ENCODE measurements around the gene ISM2. TPM values are rescaled to one million over a fixed set of nuclear protein-coding genes. Genes with fewer than 3 reads are reported as not detected.

The ISM2 gene
- total RNA-seq, 1 donor from 2014 or later, result not detected

GRCh38 chr14:77490347-77490986 is 8.1 kb downstream of the ISM2 start:
- no peaks in the 10 kb centered on the region for H3K27me3 ChIP-seq (ENCODE audit: control insufficient read depth in 3 of 3, insufficient read depth in 3 of 3, low read length in 3 of 3)
- no peak overlapping the region for H3K4me3 ChIP-seq (ENCODE audit: low read length in 3 of 3)
- H3K36me3 ChIP-seq (ENCODE audit: control insufficient read depth in 3 of 3, insufficient read depth in 3 of 3, low read length in 3 of 3), result no peaks in the 10 kb centered on the region
- H3K9me3 ChIP-seq (ENCODE audit: control insufficient read depth in 3 of 3, low read length in 3 of 3), result no peaks in the 10 kb centered on the region
- no peaks in the 10 kb centered on the region for H3K4me1 ChIP-seq (ENCODE audit: control insufficient read depth in 3 of 3, insufficient read depth in 3 of 3, low read length in 3 of 3)
- H3K9ac ChIP-seq (ENCODE audit: low read depth in 1 of 3, low read length in 3 of 3), result no peak overlapping the region
- H3K27ac ChIP-seq (ENCODE audit: low read depth, low read length), result no peak overlapping the region

- Histone ChIP-seq H3K9me3 (ENCODE audit: control insufficient read depth in 3 of 3, low read length in 3 of 3) (no peaks in the 10 kb centered on the region), H3K4me3 (ENCODE audit: low read length in 3 of 3) (no peak overlapping the region), H3K4me1 (ENCODE audit: control insufficient read depth in 3 of 3, insufficient read depth in 3 of 3, low read length in 3 of 3) (no peaks in the 10 kb centered on the region), H3K27ac (ENCODE audit: low read depth, low read length) (no peak overlapping the region), H3K36me3 (ENCODE audit: control insufficient read depth in 3 of 3, insufficient read depth in 3 of 3, low read length in 3 of 3) (no peaks in the 10 kb centered on the region), H3K27me3 (ENCODE audit: control insufficient read depth in 3 of 3, insufficient read depth in 3 of 3, low read length in 3 of 3) (no peaks in the 10 kb centered on the region), H3K9ac (ENCODE audit: low read depth in 1 of 3, low read length in 3 of 3) (no peak overlapping the region)
These were observed 9.6 kb downstream of the ISM2 start for GRCh38 chr14:77489041-77489440.

GRCh38 chr14:77488558-77488957 is 10.1 kb downstream of the ISM2 start:
- Histone ChIP-seq H3K4me3 (ENCODE audit: low read length in 3 of 3) (no peak overlapping the region), H3K27ac (ENCODE audit: low read depth, low read length) (no peak overlapping the region), H3K36me3 (ENCODE audit: control insufficient read depth in 3 of 3, insufficient read depth in 3 of 3, low read length in 3 of 3) (no peaks in the 10 kb centered on the region), H3K27me3 (ENCODE audit: control insufficient read depth in 3 of 3, insufficient read depth in 3 of 3, low read length in 3 of 3) (no peaks in the 10 kb centered on the region), H3K9ac (ENCODE audit: low read depth in 1 of 3, low read length in 3 of 3) (no peak overlapping the region), H3K4me1 (ENCODE audit: control insufficient read depth in 3 of 3, insufficient read depth in 3 of 3, low read length in 3 of 3) (no peaks in the 10 kb centered on the region), H3K9me3 (ENCODE audit: control insufficient read depth in 3 of 3, low read length in 3 of 3) (no peaks in the 10 kb centered on the region)

- Histone ChIP-seq H3K27me3 (ENCODE audit: control insufficient read depth in 3 of 3, insufficient read depth in 3 of 3, low read length in 3 of 3) (no peaks in the 10 kb centered on the region), H3K36me3 (ENCODE audit: control insufficient read depth in 3 of 3, insufficient read depth in 3 of 3, low read length in 3 of 3) (no peaks in the 10 kb centered on the region), H3K4me3 (ENCODE audit: low read length in 3 of 3) (no peak overlapping the region), H3K4me1 (ENCODE audit: control insufficient read depth in 3 of 3, insufficient read depth in 3 of 3, low read length in 3 of 3) (no peaks in the 10 kb centered on the region), H3K9me3 (ENCODE audit: control insufficient read depth in 3 of 3, low read length in 3 of 3) (no peaks in the 10 kb centered on the region), H3K9ac (ENCODE audit: low read depth in 1 of 3, low read length in 3 of 3) (no peak overlapping the region), H3K27ac (ENCODE audit: low read depth, low read length) (no peak overlapping the region)
These were observed 12.5 kb downstream of the ISM2 start for GRCh38 chr14:77485901-77486678.

- H3K27ac ChIP-seq (ENCODE audit: low read depth, low read length), result no peak overlapping the region
- no peaks in the 10 kb centered on the region for H3K9me3 ChIP-seq (ENCODE audit: control insufficient read depth in 3 of 3, low read length in 3 of 3)
- no peaks in the 10 kb centered on the region for H3K27me3 ChIP-seq (ENCODE audit: control insufficient read depth in 3 of 3, insufficient read depth in 3 of 3, low read length in 3 of 3)
- no peak overlapping the region for H3K9ac ChIP-seq (ENCODE audit: low read depth in 1 of 3, low read length in 3 of 3)
- no peak overlapping the region for H3K4me3 ChIP-seq (ENCODE audit: low read length in 3 of 3)
- H3K4me1 ChIP-seq (ENCODE audit: control insufficient read depth in 3 of 3, insufficient read depth in 3 of 3, low read length in 3 of 3), result no peaks in the 10 kb centered on the region
- no peaks in the 10 kb centered on the region for H3K36me3 ChIP-seq (ENCODE audit: control insufficient read depth in 3 of 3, insufficient read depth in 3 of 3, low read length in 3 of 3)
These were observed 13.4 kb downstream of the ISM2 start for GRCh38 chr14:77485256-77485655.

- no peak overlapping the region for H3K9ac ChIP-seq (ENCODE audit: low read depth in 1 of 3, low read length in 3 of 3)
These were observed 16.2 kb downstream of the ISM2 start for GRCh38 chr14:77482422-77482821.

GRCh38 chr14:77478796-77479195 is 19.8 kb downstream of the ISM2 start:
- Histone ChIP-seq H3K27ac (ENCODE audit: low read depth, low read length) (no peak overlapping the region), H3K9ac (ENCODE audit: low read depth in 1 of 3, low read length in 3 of 3) (no peak overlapping the region), H3K9me3 (ENCODE audit: control insufficient read depth in 3 of 3, low read length in 3 of 3) (no peaks in the 10 kb centered on the region), H3K27me3 (ENCODE audit: control insufficient read depth in 3 of 3, insufficient read depth in 3 of 3, low read length in 3 of 3) (peaks cover 3 to 7% (median 4%) of the 10 kb centered on the region in 3 donors), H3K4me3 (ENCODE audit: low read length in 3 of 3) (no peak overlapping the region), H3K36me3 (ENCODE audit: control insufficient read depth in 3 of 3, insufficient read depth in 3 of 3, low read length in 3 of 3) (no peaks in the 10 kb centered on the region), H3K4me1 (ENCODE audit: control insufficient read depth in 3 of 3, insufficient read depth in 3 of 3, low read length in 3 of 3) (no peaks in the 10 kb centered on the region)

More at GRCh38 chr14:77482422-77482821, 16.2 kb downstream of the ISM2 start:
- no peaks in the 10 kb centered on the region for H3K9me3 ChIP-seq (ENCODE audit: control insufficient read depth in 3 of 3, low read length in 3 of 3)
- no peak overlapping the region for H3K4me3 ChIP-seq (ENCODE audit: low read length in 3 of 3)
- no peaks in the 10 kb centered on the region for H3K36me3 ChIP-seq (ENCODE audit: control insufficient read depth in 3 of 3, insufficient read depth in 3 of 3, low read length in 3 of 3)
- no peaks in the 10 kb centered on the region for H3K4me1 ChIP-seq (ENCODE audit: control insufficient read depth in 3 of 3, insufficient read depth in 3 of 3, low read length in 3 of 3)
- H3K27me3 ChIP-seq (ENCODE audit: control insufficient read depth in 3 of 3, insufficient read depth in 3 of 3, low read length in 3 of 3), result no peaks in the 10 kb centered on the region
- no peak overlapping the region for H3K27ac ChIP-seq (ENCODE audit: low read depth, low read length)

GRCh38 chr14:77478029-77478428 is 20.6 kb downstream of the ISM2 start:
- Histone ChIP-seq H3K36me3 (ENCODE audit: control insufficient read depth in 3 of 3, insufficient read depth in 3 of 3, low read length in 3 of 3) (no peaks in the 10 kb centered on the region), H3K9ac (ENCODE audit: low read depth in 1 of 3, low read length in 3 of 3) (no peak overlapping the region), H3K9me3 (ENCODE audit: control insufficient read depth in 3 of 3, low read length in 3 of 3) (no peaks in the 10 kb centered on the region), H3K27ac (ENCODE audit: low read depth, low read length) (no peak overlapping the region), H3K27me3 (ENCODE audit: control insufficient read depth in 3 of 3, insufficient read depth in 3 of 3, low read length in 3 of 3) (peaks cover 4 to 7% (median 7%) of the 10 kb centered on the region in 3 donors), H3K4me1 (ENCODE audit: control insufficient read depth in 3 of 3, insufficient read depth in 3 of 3, low read length in 3 of 3) (no peaks in the 10 kb centered on the region), H3K4me3 (ENCODE audit: low read length in 3 of 3) (no peak overlapping the region)

GRCh38 chr14:77475432-77476115 is 23.0 kb downstream of the ISM2 start:
- Histone ChIP-seq H3K4me3 (ENCODE audit: low read length in 3 of 3) (no peak overlapping the region), H3K27me3 (ENCODE audit: control insufficient read depth in 3 of 3, insufficient read depth in 3 of 3, low read length in 3 of 3) (peaks cover 4 to 12% (median 7%) of the 10 kb centered on the region in 3 donors), H3K27ac (ENCODE audit: low read depth, low read length) (no peak overlapping the region), H3K4me1 (ENCODE audit: control insufficient read depth in 3 of 3, insufficient read depth in 3 of 3, low read length in 3 of 3) (no peaks in the 10 kb centered on the region), H3K9me3 (ENCODE audit: control insufficient read depth in 3 of 3, low read length in 3 of 3) (no peaks in the 10 kb centered on the region), H3K9ac (ENCODE audit: low read depth in 1 of 3, low read length in 3 of 3) (no peak overlapping the region), H3K36me3 (ENCODE audit: control insufficient read depth in 3 of 3, insufficient read depth in 3 of 3, low read length in 3 of 3) (no peaks in the 10 kb centered on the region)
